ENCODE data around the gene CASP8AP2. TPM values are rescaled to one million over a fixed set of nuclear protein-coding genes. Genes with fewer than 3 reads are reported as not detected.
"Not testable (repeated sequence)": the region's sequence is repeated elsewhere in the genome, so short reads cannot be mapped to it uniquely, and the experiment has no call there.

CASP8AP2 gene
- polyA plus RNA-seq, 1 donor from 2014 or later: 16.8 TPM

GRCh38 chr6:89782222-89782621 is 47.5 kb upstream of the CASP8AP2 start:
- Histone ChIP-seq H3F3A (ENCODE audit: insufficient read depth, low read length, poor library complexity, severe bottlenecking) (no peaks in the 10 kb centered on the region), H4K20me1 (ENCODE audit: insufficient read depth) (no peaks in the 10 kb centered on the region), H3K9me3 (ENCODE audit: low read length) (no peaks in the 10 kb centered on the region), H3K79me2 (replicated peaks; ENCODE audit: insufficient read depth, low read length) (no peaks in the 10 kb centered on the region), H3K27me3 (ENCODE audit: insufficient read depth, low read depth, low read length) (no peaks in the 10 kb centered on the region), H3K36me3 (ENCODE audit: insufficient read depth, low read length) (no peaks in the 10 kb centered on the region), H2AFZ (ENCODE audit: low read depth, low read length) (no peak overlapping the region), H3K9me2 (ENCODE audit: insufficient read depth, low read length) (no peaks in the 10 kb centered on the region), H3K9ac (ENCODE audit: low read length) (no peak overlapping the region), H3K27ac (ENCODE audit: low read length) (no peak overlapping the region), H3K4me2 (ENCODE audit: low read length) (no peak overlapping the region), H3K4me3 (ENCODE audit: low read length) (no peak overlapping the region)
- TF ChIP-seq MXI1 (conservative IDR thresholded peaks at IDR 0.05; ENCODE audit: poor library complexity, severe bottlenecking) (no peak), TAF1 (IDR thresholded peaks at IDR 0.05; ENCODE audit: low read depth) (no peak), RAD21 (conservative IDR thresholded peaks at IDR 0.05) (no peak), CTCF (IDR thresholded peaks at IDR 0.05; ENCODE audit: poor library complexity, severe bottlenecking) (no peak), EZH2 (IDR thresholded peaks at IDR 0.05; ENCODE audit: borderline replicate concordance, insufficient read depth, low read length, poor library complexity, severe bottlenecking) (no peak), SMC3 (conservative IDR thresholded peaks at IDR 0.05; ENCODE audit: poor library complexity) (no peak), REST (IDR thresholded peaks at IDR 0.05; ENCODE audit: borderline replicate concordance) (no peak), POLR2AphosphoS5 (IDR thresholded peaks at IDR 0.05) (no peak), EP300 (conservative IDR thresholded peaks at IDR 0.05; ENCODE audit: poor library complexity, severe bottlenecking) (no peak)

- H3K4me2 ChIP-seq (ENCODE audit: low read length); H3K36me3 ChIP-seq (ENCODE audit: insufficient read depth, low read length): not testable (repeated sequence)
These were observed 46.4 kb upstream of the CASP8AP2 start for GRCh38 chr6:89783293-89783692.

GRCh38 chr6:89784838-89785237 is 44.8 kb upstream of the CASP8AP2 start:
- no peak overlapping the region for H3K4me3 ChIP-seq (ENCODE audit: low read length)
- H3K9me3 ChIP-seq (ENCODE audit: low read length): no peaks in the 10 kb centered on the region
- H3K9me2 ChIP-seq (ENCODE audit: insufficient read depth, low read length): no peaks in the 10 kb centered on the region
- H2AFZ ChIP-seq (ENCODE audit: low read depth, low read length): no peak overlapping the region
- no peak for TF ChIP-seq CTCF (IDR thresholded peaks at IDR 0.05; ENCODE audit: poor library complexity, severe bottlenecking)
- no peak for TF ChIP-seq TAF1 (IDR thresholded peaks at IDR 0.05; ENCODE audit: low read depth)
- TF ChIP-seq EZH2 (IDR thresholded peaks at IDR 0.05; ENCODE audit: borderline replicate concordance, insufficient read depth, low read length, poor library complexity, severe bottlenecking): no peak
- TF ChIP-seq REST (IDR thresholded peaks at IDR 0.05; ENCODE audit: borderline replicate concordance): no peak
- TF ChIP-seq EP300 (conservative IDR thresholded peaks at IDR 0.05; ENCODE audit: poor library complexity, severe bottlenecking): no peak
- TF ChIP-seq MXI1 (conservative IDR thresholded peaks at IDR 0.05; ENCODE audit: poor library complexity, severe bottlenecking): no peak
- no peak for TF ChIP-seq POLR2AphosphoS5 (IDR thresholded peaks at IDR 0.05)
- TF ChIP-seq RAD21 (conservative IDR thresholded peaks at IDR 0.05): no peak
- TF ChIP-seq SMC3 (conservative IDR thresholded peaks at IDR 0.05; ENCODE audit: poor library complexity): no peak
- H3K36me3 ChIP-seq (ENCODE audit: insufficient read depth, low read length): no peaks in the 10 kb centered on the region
- no peaks in the 10 kb centered on the region for H3F3A ChIP-seq (ENCODE audit: insufficient read depth, low read length, poor library complexity, severe bottlenecking)
- no peaks in the 10 kb centered on the region for H4K20me1 ChIP-seq (ENCODE audit: insufficient read depth)
- H3K27ac ChIP-seq (ENCODE audit: low read length): no peak overlapping the region
- H3K4me2 ChIP-seq (ENCODE audit: low read length): no peak overlapping the region
- no peaks in the 10 kb centered on the region for H3K79me2 ChIP-seq (replicated peaks; ENCODE audit: insufficient read depth, low read length)
- no peaks in the 10 kb centered on the region for H3K27me3 ChIP-seq (ENCODE audit: insufficient read depth, low read depth, low read length)
- no peak overlapping the region for H3K9ac ChIP-seq (ENCODE audit: low read length)

More at GRCh38 chr6:89783293-89783692, 46.4 kb upstream of the CASP8AP2 start:
- not testable (repeated sequence) for H3K27ac ChIP-seq (ENCODE audit: low read length); H3K9me3 ChIP-seq (ENCODE audit: low read length); H3F3A ChIP-seq (ENCODE audit: insufficient read depth, low read length, poor library complexity, severe bottlenecking); H2AFZ ChIP-seq (ENCODE audit: low read depth, low read length); H3K27me3 ChIP-seq (ENCODE audit: insufficient read depth, low read depth, low read length); H3K9me2 ChIP-seq (ENCODE audit: insufficient read depth, low read length); H4K20me1 ChIP-seq (ENCODE audit: insufficient read depth); H3K4me3 ChIP-seq (ENCODE audit: low read length); H3K9ac ChIP-seq (ENCODE audit: low read length); H3K79me2 ChIP-seq (replicated peaks; ENCODE audit: insufficient read depth, low read length)
